HUES48 (cell line): ENCODE measurements around the gene YPEL1.
"Not testable (repeated sequence)": the region's sequence is repeated elsewhere in the genome, so short reads cannot be mapped to it uniquely, and the experiment has no call there.

Experiments
- H3K27ac ChIP-seq: one replicate; pipeline ENCODE4 v1.7.0; 2013; ENCODE audit warnings: low read depth, low read length, inconsistent platforms
- H3K27me3 ChIP-seq: 2 replicates; pipeline ENCODE4 v1.6.1; 2013; ENCODE audit warnings: mild to moderate bottlenecking, low read length; ENCODE audit not compliant: control insufficient read depth, insufficient read depth
- H3K36me3 ChIP-seq: 2 replicates; pipeline ENCODE4 v1.6.1; 2013; ENCODE audit warnings: low read length; ENCODE audit not compliant: control insufficient read depth, insufficient read depth
- H3K4me1 ChIP-seq: 2 replicates; pipeline ENCODE4 v1.6.1; 2013; ENCODE audit warnings: mild to moderate bottlenecking, low read length; ENCODE audit not compliant: control insufficient read depth, insufficient read depth
- H3K4me3 ChIP-seq: 2 replicates; pipeline ENCODE4 v1.5.1; 2013; ENCODE audit warnings: mild to moderate bottlenecking, low read depth, low read length
- H3K9ac ChIP-seq: 2 replicates; pipeline ENCODE4 v1.6.1; 2013; ENCODE audit warnings: mild to moderate bottlenecking, low read depth, low read length, moderate library complexity
- H3K9me3 ChIP-seq: 2 replicates; pipeline ENCODE4 v1.6.1; 2013; ENCODE audit warnings: low read length; ENCODE audit not compliant: control insufficient read depth, insufficient read depth

The YPEL1 gene

DNA sequence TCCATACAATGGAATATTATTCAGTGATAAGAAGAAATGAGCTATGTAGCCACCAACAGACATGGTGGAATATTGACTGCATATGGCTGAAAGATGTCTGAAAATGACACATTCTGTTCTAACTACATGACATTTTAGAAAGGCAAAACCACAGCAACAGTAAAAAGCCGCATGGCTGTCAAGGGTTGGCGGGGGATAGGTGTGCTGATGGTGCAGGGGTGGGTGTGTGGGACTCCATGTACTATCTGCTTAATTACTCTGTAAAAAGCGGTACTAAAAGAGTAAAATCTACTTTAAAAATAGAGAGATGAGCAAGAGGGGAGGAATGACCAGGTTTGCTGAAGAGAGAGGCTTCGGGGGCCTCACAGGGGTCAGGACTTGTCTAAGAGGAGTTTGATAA lies 16.7 kb upstream of the YPEL1 start:
- Histone ChIP-seq H3K27me3 (no peaks in the 10 kb centered on the region), H3K27ac (no peak overlapping the region), H3K4me3 (no peak overlapping the region), H3K9me3 (no peaks in the 10 kb centered on the region), H3K9ac (no peak overlapping the region), H3K4me1 (peaks cover 5% of the 10 kb centered on the region; the same call in 1 of the 2 replicates), H3K36me3 (no peaks in the 10 kb centered on the region)

DNA sequence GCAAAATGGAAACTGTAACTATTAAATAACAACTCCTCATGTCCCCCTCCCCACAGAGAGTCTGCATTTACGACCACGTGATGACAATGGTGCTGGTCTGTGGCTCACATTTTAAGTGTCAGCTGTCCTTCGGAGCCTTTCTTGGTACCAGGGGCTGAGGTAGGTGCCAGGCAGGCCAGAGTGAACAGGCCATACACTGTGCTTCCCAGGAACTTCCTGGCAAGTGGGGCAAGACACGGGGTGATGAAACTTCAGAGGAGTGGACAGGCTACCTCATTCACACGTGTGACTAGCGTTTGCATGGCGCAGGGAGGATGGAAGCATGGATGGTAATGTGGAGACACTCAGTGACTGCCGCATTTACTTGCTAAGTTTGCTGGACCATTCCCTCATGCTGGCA lies 10.4 kb upstream of the YPEL1 start:
- H3K9ac ChIP-seq, result no peak overlapping the region
- no peak overlapping the region for H3K27ac ChIP-seq
- H3K9me3 ChIP-seq, result no peaks in the 10 kb centered on the region
- no peaks in the 10 kb centered on the region for H3K36me3 ChIP-seq
- H3K4me1 ChIP-seq, result peaks cover 5% of the 10 kb centered on the region; the same call in 1 of the 2 replicates
- no peaks in the 10 kb centered on the region for H3K27me3 ChIP-seq
- H3K4me3 ChIP-seq, result no peak overlapping the region

DNA sequence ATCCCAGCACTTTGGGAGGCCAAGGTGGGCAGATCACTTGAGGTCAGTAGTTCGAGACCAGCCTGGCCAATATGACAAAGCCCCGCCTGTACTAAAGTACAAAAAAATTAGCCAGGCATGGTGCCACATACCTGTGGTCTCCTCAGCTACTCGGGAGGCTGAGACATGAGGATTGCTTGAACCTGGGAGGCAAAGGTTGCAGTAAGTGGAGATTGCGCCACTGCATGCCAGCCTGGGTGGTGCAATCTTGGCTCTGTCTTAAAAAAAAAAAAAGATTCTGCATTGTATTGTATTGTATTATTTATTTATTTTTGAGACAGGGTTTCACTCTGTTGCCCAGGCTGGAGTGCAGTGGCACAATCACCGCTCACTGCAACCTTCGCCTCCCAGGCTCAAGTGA lies 9.3 kb upstream of the YPEL1 start:
- not testable (repeated sequence) for H3K4me1 ChIP-seq, H3K27me3 ChIP-seq, H3K4me3 ChIP-seq, H3K36me3 ChIP-seq, H3K9ac ChIP-seq, H3K9me3 ChIP-seq, H3K27ac ChIP-seq

DNA sequence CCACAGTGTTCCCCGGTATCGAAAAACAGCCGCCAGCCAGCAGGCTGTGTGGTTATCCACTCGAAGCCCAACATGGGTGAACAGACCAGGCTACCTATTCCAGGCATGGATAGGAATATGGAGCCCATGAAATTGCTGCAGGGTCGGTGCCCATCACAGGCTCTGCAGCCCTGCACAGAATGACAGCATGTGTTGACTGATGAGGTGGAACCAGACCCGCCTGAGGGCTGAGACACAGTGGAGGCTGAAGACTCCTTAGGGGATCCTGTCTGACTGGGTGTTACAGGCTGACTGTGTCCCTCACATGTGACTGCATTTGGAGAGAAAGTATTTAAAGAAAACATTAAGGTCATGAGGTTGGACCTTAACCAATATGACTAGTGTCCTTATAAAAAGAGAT lies 6.2 kb upstream of the YPEL1 start:
- 0 out of 2 replicates have a peak, but pooled peaks cover 2% of the 10 kb centered on the region for H3K4me1 ChIP-seq
- no peak overlapping the region for H3K4me3 ChIP-seq
- H3K36me3 ChIP-seq, result no peaks in the 10 kb centered on the region
- no peak overlapping the region for H3K27ac ChIP-seq
- no peak overlapping the region for H3K9ac ChIP-seq
- H3K9me3 ChIP-seq, result no peaks in the 10 kb centered on the region
- peaks cover 11% of the 10 kb centered on the region for H3K27me3 ChIP-seq

DNA sequence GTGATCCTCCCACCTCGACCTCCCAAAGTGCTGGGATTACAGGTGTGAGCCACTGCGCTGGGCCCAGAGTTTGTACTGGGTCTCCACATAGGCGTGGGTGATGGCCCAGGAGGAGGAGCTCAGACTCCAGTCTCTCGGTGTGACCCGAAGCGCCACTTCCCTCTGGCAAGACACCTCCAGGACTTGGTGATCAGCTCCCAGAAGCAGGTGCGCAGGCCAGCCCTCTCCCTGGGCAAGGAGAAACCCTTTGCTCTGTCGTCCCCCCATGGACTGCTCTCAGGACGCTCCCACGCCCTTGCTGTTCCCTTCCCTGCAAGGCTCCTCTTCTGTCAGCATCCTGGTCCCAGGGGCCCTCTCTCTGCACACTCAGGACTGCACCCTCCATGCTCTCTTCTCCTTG lies 5.5 kb upstream of the YPEL1 start:
- H3K36me3 ChIP-seq, result no peaks in the 10 kb centered on the region
- H3K9me3 ChIP-seq, result no peaks in the 10 kb centered on the region
- H3K9ac ChIP-seq, result no peak overlapping the region
- no peak overlapping the region for H3K27ac ChIP-seq
- 0 out of 2 replicates have a peak, but pooled peaks cover 2% of the 10 kb centered on the region for H3K4me1 ChIP-seq
- H3K27me3 ChIP-seq, result peaks cover 16% of the 10 kb centered on the region
- no peak overlapping the region for H3K4me3 ChIP-seq

DNA sequence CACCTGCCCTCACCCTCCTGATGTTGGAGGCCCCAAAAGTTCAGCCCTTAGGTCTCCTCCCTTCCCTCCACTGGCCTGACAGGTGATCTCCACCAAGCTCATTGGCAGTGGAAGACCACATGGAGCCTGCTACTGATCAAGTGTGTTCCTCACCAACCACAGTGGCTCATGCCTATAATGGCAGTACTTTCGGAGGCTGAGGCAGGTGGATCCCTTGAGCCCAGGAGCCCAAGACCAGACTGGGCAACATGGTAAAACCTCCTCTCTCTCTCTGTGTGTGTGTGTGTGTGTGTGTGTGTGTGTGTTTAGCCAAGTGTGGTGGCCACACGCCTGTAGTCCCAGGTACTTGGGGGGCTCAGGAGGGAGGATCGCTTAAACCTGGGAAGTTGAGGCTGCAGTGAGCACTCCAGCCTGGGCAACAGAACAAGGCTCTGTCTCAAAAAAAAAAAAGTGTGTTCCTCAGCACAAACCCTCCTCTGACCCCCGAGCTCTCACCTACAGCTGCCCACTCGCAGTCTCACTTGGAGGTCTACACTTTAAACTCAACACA lies 4.3 kb upstream of the YPEL1 start:
- no peak overlapping the region for H3K27ac ChIP-seq
- peaks cover 16% of the 10 kb centered on the region for H3K27me3 ChIP-seq
- H3K4me3 ChIP-seq, result no peak overlapping the region
- no peaks in the 10 kb centered on the region for H3K36me3 ChIP-seq
- 0 out of 2 replicates have a peak, but pooled peaks cover 2% of the 10 kb centered on the region for H3K4me1 ChIP-seq
- H3K9me3 ChIP-seq, result no peaks in the 10 kb centered on the region
- no peak overlapping the region for H3K9ac ChIP-seq

DNA sequence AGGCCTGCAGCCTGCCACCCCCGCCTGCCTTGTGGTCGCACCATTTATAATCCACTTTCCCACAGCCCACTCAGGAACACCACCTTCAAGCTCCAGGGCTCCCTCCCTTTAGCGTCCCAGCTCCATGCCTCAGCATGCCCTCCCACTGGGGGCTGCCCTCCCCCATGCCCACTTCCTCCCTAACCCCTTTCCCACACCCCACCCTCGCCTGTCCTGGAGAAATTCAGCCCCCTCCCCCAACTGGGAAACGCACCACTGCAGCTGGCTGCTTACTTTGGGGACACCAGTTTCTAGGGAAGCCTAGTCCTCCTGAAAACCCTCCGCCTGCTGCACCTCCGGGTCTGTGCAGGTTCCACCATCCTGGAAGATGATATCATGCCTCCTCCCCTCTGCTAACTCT lies 3.4 kb upstream of the YPEL1 start:
- H3K4me3 ChIP-seq, result no peak overlapping the region
- H3K4me1 ChIP-seq, result peaks cover 7% of the 10 kb centered on the region; the same call in 1 of the 2 replicates
- no peaks in the 10 kb centered on the region for H3K9me3 ChIP-seq
- H3K36me3 ChIP-seq, result no peaks in the 10 kb centered on the region
- peaks cover 20% of the 10 kb centered on the region for H3K27me3 ChIP-seq
- H3K9ac ChIP-seq, result no peak overlapping the region
- no peak overlapping the region for H3K27ac ChIP-seq

DNA sequence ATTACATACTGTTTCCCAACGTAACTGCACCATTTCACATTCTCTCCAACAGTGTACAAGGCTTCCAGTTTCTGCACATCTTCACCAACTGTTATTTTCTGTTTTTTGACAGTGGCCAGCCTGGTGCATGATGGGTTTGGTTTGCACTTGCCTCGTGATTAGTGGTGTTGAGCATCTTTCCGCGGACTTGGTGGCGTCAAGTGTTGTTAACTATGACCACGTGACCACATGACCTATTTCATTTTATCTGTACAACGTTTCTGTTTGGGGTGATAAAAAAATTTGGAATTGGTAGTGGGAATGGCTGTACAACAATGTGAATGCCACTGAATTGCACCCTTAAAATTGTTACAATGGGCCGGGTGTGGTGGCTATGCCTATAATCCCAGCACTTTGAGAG lies 2.5 kb upstream of the YPEL1 start:
- Histone ChIP-seq H3K36me3 (no peaks in the 10 kb centered on the region), H3K4me3 (no peak overlapping the region), H3K9me3 (no peaks in the 10 kb centered on the region), H3K27me3 (peaks cover 20% of the 10 kb centered on the region), H3K4me1 (peaks cover 7% of the 10 kb centered on the region; the same call in 1 of the 2 replicates), H3K9ac (no peak overlapping the region), H3K27ac (no peak overlapping the region)

DNA sequence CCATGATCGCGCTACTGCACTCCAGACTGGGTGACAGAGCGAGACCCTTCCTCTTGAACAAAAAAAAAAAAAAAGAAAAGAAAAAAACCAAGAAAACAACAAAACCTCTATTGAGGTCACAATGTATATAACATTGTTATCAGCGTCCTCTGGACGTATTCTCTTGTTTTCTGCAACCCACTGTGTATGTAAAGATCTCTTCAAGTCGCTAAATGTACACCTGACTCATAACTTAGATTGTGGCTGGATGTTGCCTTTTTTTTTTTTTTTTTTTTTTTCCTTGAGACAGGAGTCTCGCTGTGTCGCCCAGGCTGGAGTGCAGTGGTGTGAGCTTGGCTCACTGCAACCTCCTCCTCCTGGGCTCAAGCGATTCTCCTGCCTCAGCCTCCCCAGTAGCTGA lies 1.4 kb upstream of the YPEL1 start:
- peaks cover 7% of the 10 kb centered on the region; the same call in 1 of the 2 replicates for H3K4me1 ChIP-seq
- H3K27ac ChIP-seq, result no peak overlapping the region
- H3K27me3 ChIP-seq, result peaks cover 20% of the 10 kb centered on the region
- no peak overlapping the region for H3K4me3 ChIP-seq
- no peaks in the 10 kb centered on the region for H3K36me3 ChIP-seq
- no peak overlapping the region for H3K9ac ChIP-seq
- H3K9me3 ChIP-seq, result no peaks in the 10 kb centered on the region

DNA sequence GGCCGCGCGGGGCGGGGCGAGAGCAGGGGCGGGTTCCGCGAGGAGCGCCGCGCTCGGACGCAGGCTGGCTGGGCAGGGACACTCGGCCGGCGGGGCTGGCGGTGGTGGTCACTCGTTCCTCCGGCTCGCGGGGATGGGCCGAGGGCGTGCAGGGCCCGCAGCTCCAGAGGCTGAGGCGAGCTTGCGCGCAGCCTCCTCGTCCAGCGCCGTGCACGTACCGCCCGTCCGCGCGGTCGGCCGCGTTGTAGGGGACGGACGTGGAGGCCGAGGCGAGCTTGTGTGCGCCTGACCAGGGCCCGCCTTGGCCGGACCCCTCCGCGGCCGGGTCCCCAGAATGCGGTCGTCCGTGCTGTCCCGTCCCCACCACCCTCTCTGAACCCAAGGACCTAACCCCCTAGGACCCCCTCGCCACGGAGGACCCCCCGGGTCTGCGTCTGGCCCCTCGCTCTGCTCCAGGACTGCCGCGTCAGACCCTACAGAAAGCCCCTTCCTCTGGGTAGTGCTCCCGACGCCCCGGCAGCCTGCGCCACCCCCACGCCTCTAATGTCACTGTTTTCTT lies 569 bp upstream of the YPEL1 start:
- Histone ChIP-seq H3K4me1 (peaks cover 7% of the 10 kb centered on the region; the same call in 1 of the 2 replicates), H3K36me3 (no peaks in the 10 kb centered on the region), H3K27me3 (peaks cover 20% of the 10 kb centered on the region), H3K4me3 (peak overlapping the region; percentile 71), H3K27ac (no peak overlapping the region), H3K9ac (no peak overlapping the region), H3K9me3 (no peaks in the 10 kb centered on the region)

DNA sequence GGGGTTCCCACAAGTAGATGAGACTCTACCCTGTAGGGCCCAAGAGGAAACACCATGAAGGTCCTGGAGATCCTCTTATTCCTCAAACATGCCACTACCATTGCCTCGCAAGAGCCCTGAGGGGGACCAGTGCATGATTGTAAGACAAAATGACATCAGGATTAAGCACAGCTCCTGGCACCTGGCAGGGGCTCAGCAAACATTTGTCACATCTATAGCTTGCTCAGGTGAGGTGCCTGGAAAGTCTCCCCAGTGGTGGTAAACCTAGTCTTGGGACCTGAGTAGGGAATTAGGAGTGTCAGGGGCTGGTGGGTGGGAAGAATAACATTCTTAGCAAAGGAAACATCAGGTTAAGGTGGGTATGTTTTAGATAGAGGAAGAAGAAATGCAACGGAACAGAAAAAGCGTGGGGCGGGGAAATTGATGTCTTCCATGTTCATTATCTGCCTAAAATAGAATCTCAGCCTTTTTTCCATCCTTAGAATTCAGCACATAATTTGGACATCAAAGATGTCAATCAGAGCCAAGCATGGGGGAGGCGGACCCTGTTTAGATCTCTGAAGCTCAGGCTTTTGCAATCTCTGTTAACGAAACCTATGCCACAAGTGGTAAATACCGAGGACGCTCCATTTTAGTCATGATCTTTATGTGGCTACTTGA lies 924 bp downstream of the YPEL1 start:
- Histone ChIP-seq H3K36me3 (no peaks in the 10 kb centered on the region), H3K4me1 (peaks cover 7% of the 10 kb centered on the region; the same call in 1 of the 2 replicates), H3K27ac (peak overlapping the region; percentile 82), H3K9ac (peak overlapping the region; percentile 58), H3K4me3 (peak overlapping the region; percentile 83), H3K9me3 (no peaks in the 10 kb centered on the region), H3K27me3 (peaks cover 20% of the 10 kb centered on the region)
